Neural progenitor cell (in vitro differentiated cells): ENCODE measurements around the gene DOCK4.

Experiments used
- EZH2 ChIP-seq: fragments of 200-600 bp; sonication (generic); IDR thresholded peaks from 2 replicates; pipeline ENCODE4 v1.6.1; 2017; ENCODE audit warnings: antibody characterized with exemption, mild to moderate bottlenecking, moderate library complexity
- TF ChIP-seq, protein P1 (sequence below): fragments of 200-600 bp; sonication (generic); IDR thresholded peaks from 2 replicates; pipeline ENCODE4 v1.5.1; 2017; ENCODE audit warnings: antibody characterized with exemption, mild to moderate bottlenecking

DNA sequence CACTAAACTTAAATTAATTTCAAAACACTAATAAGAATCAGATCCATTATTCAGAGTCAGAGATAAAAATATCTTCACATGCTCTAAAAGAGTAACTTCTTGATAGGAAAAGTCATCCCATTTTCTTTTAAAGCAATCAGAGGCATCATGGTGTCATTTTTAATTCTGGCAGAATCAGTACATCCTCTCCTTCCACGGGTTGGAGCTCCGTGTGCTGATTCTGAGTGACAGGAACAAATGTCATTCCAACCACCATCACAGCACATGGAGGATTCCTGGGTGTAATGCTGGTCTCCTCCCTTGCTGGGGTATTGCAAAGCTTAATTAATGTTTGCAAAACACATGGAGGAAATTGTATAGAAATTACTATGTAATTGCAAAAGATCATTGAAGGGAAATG, 529.4 kb downstream of the DOCK4 start:
- TF ChIP-seq, protein P1, sequence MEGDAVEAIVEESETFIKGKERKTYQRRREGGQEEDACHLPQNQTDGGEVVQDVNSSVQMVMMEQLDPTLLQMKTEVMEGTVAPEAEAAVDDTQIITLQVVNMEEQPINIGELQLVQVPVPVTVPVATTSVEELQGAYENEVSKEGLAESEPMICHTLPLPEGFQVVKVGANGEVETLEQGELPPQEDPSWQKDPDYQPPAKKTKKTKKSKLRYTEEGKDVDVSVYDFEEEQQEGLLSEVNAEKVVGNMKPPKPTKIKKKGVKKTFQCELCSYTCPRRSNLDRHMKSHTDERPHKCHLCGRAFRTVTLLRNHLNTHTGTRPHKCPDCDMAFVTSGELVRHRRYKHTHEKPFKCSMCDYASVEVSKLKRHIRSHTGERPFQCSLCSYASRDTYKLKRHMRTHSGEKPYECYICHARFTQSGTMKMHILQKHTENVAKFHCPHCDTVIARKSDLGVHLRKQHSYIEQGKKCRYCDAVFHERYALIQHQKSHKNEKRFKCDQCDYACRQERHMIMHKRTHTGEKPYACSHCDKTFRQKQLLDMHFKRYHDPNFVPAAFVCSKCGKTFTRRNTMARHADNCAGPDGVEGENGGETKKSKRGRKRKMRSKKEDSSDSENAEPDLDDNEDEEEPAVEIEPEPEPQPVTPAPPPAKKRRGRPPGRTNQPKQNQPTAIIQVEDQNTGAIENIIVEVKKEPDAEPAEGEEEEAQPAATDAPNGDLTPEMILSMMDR = no peak
- no peak for TF ChIP-seq EZH2
